ENCODE measurements around the gene DPP4.

DNA sequence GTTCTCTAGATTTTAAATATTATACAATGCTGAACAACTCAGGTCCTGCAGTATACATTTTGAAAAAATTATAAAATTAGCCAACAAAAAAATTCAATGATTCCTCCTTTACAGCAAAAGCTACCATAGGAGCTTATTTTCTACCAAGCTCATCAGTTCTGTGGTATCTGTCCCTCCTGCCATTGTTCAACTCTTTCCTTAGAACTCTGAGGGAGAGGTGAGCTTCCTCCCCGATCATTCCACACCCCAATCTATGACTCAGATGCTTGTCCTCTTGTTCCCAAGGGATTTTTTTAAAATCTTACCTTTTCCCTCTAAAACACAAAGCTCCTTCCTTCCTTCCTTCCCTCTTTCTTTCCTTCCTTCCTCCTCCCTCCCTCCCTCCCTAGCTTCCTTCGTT is 13.5 kb downstream of the DPP4 start:
- TF ChIP-seq YY1 (IDR thresholded peaks at IDR 0.05; ENCODE audit: insufficient read depth, insufficient read length) (no peak), ZNF274 (IDR thresholded peaks at IDR 0.05; ENCODE audit: low read depth, low read length) (no peak), SUZ12 (IDR thresholded peaks at IDR 0.05; ENCODE audit: extremely low read depth, insufficient read depth, insufficient read length) (no peak)
